ENCODE data around the gene GLP1R. TPM values are rescaled to one million over a fixed set of nuclear protein-coding genes. Genes with fewer than 3 reads are reported as not detected.
A peak's percentile ranks its signal among the peaks of the same experiment; 100 is the strongest.

The GLP1R gene
- total RNA-seq, 2 experiments from 2014 or later = 0.70 to 0.94 TPM

DNA sequence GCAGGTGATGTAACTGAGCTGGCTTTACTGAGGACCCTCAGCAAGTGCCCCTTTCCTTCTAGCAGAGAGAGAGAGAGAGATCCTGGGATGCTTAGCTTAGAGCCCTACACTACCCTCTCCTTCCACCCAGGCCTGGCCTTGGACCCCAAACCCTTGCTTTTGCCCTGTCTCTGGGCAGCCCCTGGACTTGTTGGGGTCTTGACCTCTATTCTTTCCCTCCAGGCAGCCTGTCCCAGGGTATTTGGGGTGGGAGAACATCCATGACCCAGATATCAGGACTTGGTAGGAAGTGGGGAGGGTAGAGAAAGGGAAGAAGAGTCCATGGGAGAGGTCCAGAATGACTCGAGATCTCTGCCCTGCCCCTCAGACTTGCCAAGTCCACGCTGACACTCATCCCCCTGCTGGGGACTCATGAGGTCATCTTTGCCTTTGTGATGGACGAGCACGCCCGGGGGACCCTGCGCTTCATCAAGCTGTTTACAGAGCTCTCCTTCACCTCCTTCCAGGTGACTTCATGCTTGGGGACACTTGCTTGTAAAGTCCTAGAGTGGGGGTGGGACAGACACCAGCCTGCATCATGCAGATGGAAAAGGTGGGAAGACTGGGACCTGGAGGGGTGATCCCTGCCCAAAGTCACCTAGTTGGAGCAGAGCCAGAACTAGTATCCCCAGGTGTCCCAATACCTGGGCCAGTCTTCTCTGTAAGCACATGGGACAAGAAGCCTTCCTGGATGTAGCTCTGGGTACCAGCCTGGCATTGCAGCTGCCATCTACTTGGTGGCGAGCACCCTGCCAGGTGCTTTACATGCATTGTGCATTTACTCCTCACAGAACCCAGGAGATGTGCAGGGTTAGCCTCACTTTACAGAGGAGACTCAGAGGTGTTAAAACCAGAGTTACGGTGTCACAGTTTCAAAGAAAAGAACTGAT is 30.9 kb downstream of the GLP1R start:
- Mint-ChIP-seq H3K9me3 (ENCODE audit: low read depth) (no peaks in the 10 kb centered on the region), H3K27me3 (peaks cover 4% of the 10 kb centered on the region), H3K27ac (no peak overlapping the region), H3K4me1 (peaks cover 6% of the 10 kb centered on the region), H3K36me3 (ENCODE audit: low read depth) (no peaks in the 10 kb centered on the region), H3K4me3 (no peak overlapping the region)
- CTCF ChIA-PET = interaction anchor here (0.6 to 1.5 kb wide), 2 partner anchors 13 to 83 kb away, joined by 3 read pairs; no protein-coding TSS in a partner anchor
- no peak for ATAC-seq
- intact Hi-C loops (cut with DNase I, micrococcal nuclease) = no loop called here
- POLR2A ChIA-PET = no interaction called here
- no peak for DNase-seq

DNA sequence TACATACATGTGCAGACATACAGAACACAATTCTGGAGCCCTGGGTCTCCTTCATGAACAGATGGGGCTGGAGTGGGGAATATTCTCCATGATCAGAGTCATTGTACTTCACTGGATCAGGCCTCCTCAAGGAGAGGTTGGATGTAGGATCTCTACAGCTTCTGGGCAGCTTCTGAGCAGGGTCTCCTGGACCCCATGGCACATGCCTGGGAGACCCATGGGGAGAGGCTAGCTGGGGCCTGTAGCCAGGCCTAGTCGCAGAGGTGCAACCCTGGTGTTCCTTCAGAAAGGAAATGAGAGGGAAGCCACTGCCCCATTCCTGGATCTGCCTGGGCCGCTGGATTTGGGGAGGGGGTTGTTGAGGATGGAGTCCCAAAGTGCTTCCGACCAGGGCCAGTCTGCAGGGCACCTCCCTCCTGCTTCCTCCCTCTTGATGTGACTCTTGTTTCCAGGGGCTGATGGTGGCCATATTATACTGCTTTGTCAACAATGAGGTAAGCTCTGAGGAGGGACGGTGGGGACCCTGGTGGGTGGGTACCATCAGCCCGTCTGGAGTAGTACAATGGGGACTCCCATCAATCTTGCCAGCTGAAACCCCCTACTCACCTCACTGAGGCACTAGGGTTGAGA is 31.8 kb downstream of the GLP1R start:
- Mint-ChIP-seq H3K4me3 (no peak overlapping the region), H3K4me1 (peaks cover 6% of the 10 kb centered on the region), H3K36me3 (ENCODE audit: low read depth) (no peaks in the 10 kb centered on the region), H3K27ac (no peak overlapping the region), H3K9me3 (ENCODE audit: low read depth) (no peaks in the 10 kb centered on the region), H3K27me3 (peaks cover 7% of the 10 kb centered on the region)
- POLR2A ChIA-PET = no interaction called here
- ATAC-seq (no peak), DNase-seq (no peak)
- CTCF ChIA-PET = interaction anchor here (0.6 kb wide), 2 partner anchors 14 to 337 kb away, joined by 3 to 4 read pairs; no protein-coding TSS in a partner anchor
- intact Hi-C loops (cut with DNase I, micrococcal nuclease) = no loop called here

DNA sequence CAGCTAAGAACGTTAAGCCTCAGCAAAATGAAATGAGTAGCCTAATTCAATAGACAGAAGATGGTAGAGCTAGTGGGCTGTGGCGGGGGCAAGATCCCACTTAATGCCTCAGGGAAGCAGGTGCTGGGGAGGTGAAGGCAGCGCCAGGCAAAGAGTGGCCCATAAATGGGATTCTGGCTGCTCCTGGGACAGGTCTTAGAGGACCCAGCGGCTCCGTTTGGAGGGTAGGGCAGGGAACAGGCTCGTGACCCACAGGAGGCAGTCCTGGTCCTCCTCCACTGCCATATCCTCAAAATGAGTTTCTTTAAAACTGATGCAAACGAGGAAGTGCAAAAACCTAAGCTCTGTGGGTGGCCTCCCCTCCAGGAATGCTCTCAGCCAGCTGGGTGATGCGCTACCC is 33.7 kb downstream of the GLP1R start:
- DNase-seq = no peak
- ChIA-PET CTCF (interaction anchor here (2.0 kb wide), 1 partner anchor 20 kb away, joined by 5 read pairs; no protein-coding TSS in a partner anchor), POLR2A (no interaction called here)
- H3K9me3 Mint-ChIP-seq (ENCODE audit: low read depth) = no peaks in the 10 kb centered on the region
- H3K4me1 Mint-ChIP-seq = peaks cover 5% of the 10 kb centered on the region
- no peaks in the 10 kb centered on the region for H3K36me3 Mint-ChIP-seq (ENCODE audit: low read depth)
- H3K4me3 Mint-ChIP-seq = no peak overlapping the region
- H3K27me3 Mint-ChIP-seq = peaks cover 13% of the 10 kb centered on the region
- no peak for ATAC-seq
- no peak overlapping the region for H3K27ac Mint-ChIP-seq
- intact Hi-C loops (cut with DNase I, micrococcal nuclease) = no loop called here

- H3K36me3 Mint-ChIP-seq (ENCODE audit: low read depth) = no peaks in the 10 kb centered on the region
- no peak overlapping the region for H3K4me3 Mint-ChIP-seq
- H3K27ac Mint-ChIP-seq = no peak overlapping the region
- peak; percentile 46 for DNase-seq
- ATAC-seq = peak; percentile 48
- peaks cover 19% of the 10 kb centered on the region for H3K27me3 Mint-ChIP-seq
- intact Hi-C loops (cut with DNase I, micrococcal nuclease) = no loop called here
- H3K9me3 Mint-ChIP-seq (ENCODE audit: low read depth) = no peaks in the 10 kb centered on the region
- POLR2A ChIA-PET = no interaction called here
- H3K4me1 Mint-ChIP-seq = peaks cover 5% of the 10 kb centered on the region
- CTCF ChIA-PET = interaction anchor here (2.0 kb wide), 1 partner anchor 19 kb away, joined by 5 read pairs; no protein-coding TSS in a partner anchor
Measured at GRCh38 chr6:39083231-39083634, 34.7 kb downstream of the GLP1R start.

DNA sequence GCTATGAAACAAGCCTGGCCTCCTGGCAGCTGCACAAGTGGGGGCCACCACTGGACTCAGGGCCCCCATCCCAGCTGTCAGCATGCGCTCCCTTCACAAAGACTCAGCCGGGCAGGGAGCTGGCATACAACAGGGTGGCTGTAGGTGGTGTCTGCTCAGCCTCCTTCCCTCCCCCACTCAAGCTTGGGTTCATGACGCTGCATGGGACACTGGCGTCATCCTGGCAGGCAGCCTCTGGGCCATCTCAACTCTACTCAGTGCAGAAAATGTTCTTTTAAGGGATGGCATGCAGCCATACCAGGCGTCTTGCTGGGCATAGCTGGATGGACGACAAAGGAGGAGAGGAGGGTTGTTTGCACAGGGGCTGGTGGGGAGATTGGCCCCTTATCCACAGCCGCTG is 35.9 kb downstream of the GLP1R start:
- Mint-ChIP-seq H3K4me1 (peaks cover 5% of the 10 kb centered on the region), H3K36me3 (ENCODE audit: low read depth) (no peaks in the 10 kb centered on the region), H3K4me3 (no peak overlapping the region), H3K27me3 (peaks cover 24% of the 10 kb centered on the region), H3K9me3 (ENCODE audit: low read depth) (no peaks in the 10 kb centered on the region), H3K27ac (no peak overlapping the region)
- intact Hi-C loops (cut with DNase I, micrococcal nuclease) = no loop called here
- ATAC-seq (no peak), DNase-seq (no peak)
- POLR2A ChIA-PET = no interaction called here
- CTCF ChIA-PET = interaction anchor here (0.6 to 2.0 kb wide), 4 partner anchors 16 to 549 kb away, joined by 3 to 5 read pairs (median 3); no protein-coding TSS in a partner anchor

DNA sequence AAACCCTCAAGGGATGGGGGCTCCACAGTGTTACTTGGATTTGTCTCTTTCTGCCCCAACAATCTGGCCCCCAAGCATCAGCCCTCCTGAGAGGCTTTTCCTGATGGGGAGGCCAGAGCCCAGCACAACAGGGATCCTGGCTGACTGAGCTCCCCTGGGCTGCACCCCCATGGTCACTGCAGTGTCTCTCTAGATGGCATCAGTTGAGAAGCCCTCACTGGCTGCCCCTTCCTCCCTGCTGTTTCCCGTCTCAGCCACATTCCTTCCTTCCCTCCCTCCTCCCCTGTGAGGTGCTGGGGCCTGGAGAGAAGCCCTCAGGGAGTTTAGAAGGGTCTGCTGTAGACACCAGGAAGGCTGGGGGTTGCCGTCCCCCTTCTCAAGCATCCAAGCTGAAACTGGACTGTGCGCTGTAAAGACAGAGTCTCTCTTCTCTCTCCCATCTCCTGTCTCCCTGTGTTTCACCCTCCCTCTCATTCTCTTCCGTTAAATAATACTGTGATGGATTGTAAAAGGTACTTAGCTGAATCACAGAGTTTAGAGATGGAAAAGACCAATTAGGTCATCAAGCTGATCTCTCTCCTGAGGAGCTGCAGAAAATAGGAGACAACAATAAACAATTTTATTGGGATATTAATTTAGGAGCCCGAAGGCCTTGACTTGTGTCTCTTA is 36.7 kb downstream of the GLP1R start:
- ChIA-PET CTCF (interaction anchor here (1.0 kb wide), 1 partner anchor 16 kb away, joined by 3 read pairs; no protein-coding TSS in a partner anchor), POLR2A (interaction anchor here (0.6 kb wide), 1 partner anchor 466 kb away, joined by 4 read pairs; no protein-coding TSS in a partner anchor)
- DNase-seq (no peak), ATAC-seq (no peak)
- Mint-ChIP-seq H3K27ac (no peak overlapping the region), H3K4me1 (peaks cover 5% of the 10 kb centered on the region), H3K4me3 (no peak overlapping the region), H3K36me3 (ENCODE audit: low read depth) (no peaks in the 10 kb centered on the region), H3K27me3 (peaks cover 29% of the 10 kb centered on the region), H3K9me3 (ENCODE audit: low read depth) (no peaks in the 10 kb centered on the region)
- intact Hi-C loops (cut with DNase I, micrococcal nuclease) = no loop called here

GRCh38 chr6:39086294-39086693 is 37.7 kb downstream of the GLP1R start:
- Mint-ChIP-seq H3K27ac (no peak overlapping the region), H3K9me3 (ENCODE audit: low read depth) (no peaks in the 10 kb centered on the region), H3K27me3 (peaks cover 36% of the 10 kb centered on the region), H3K4me1 (peaks cover 5% of the 10 kb centered on the region), H3K36me3 (ENCODE audit: low read depth) (no peaks in the 10 kb centered on the region), H3K4me3 (no peak overlapping the region)
- DNase-seq (peak; percentile 64), ATAC-seq (peak; percentile 87)
- intact Hi-C loops (cut with DNase I, micrococcal nuclease) = no loop called here
- ChIA-PET CTCF (interaction anchor here (0.9 kb wide), 1 partner anchor 113 kb away, joined by 3 read pairs; no protein-coding TSS in a partner anchor), POLR2A (no interaction called here)

- Mint-ChIP-seq H3K4me3 (no peak overlapping the region), H3K27ac (no peak overlapping the region), H3K36me3 (ENCODE audit: low read depth) (no peaks in the 10 kb centered on the region), H3K27me3 (peaks cover 37% of the 10 kb centered on the region), H3K4me1 (peaks cover 5% of the 10 kb centered on the region), H3K9me3 (ENCODE audit: low read depth) (no peaks in the 10 kb centered on the region)
- intact Hi-C loops (cut with DNase I, micrococcal nuclease) = no loop called here
- ATAC-seq (peak; percentile 9), DNase-seq (no peak)
- POLR2A ChIA-PET = no interaction called here
- CTCF ChIA-PET = interaction anchor here (0.7 to 0.9 kb wide), 2 partner anchors 85 to 114 kb away, joined by 3 to 4 read pairs; no protein-coding TSS in a partner anchor
Measured at GRCh38 chr6:39086711-39087110, 38.1 kb downstream of the GLP1R start.

GRCh38 chr6:39087197-39087596 is 38.6 kb downstream of the GLP1R start:
- Mint-ChIP-seq H3K36me3 (ENCODE audit: low read depth) (no peaks in the 10 kb centered on the region), H3K4me3 (no peak overlapping the region), H3K9me3 (ENCODE audit: low read depth) (no peaks in the 10 kb centered on the region), H3K27me3 (peaks cover 40% of the 10 kb centered on the region), H3K27ac (no peak overlapping the region), H3K4me1 (peaks cover 5% of the 10 kb centered on the region)
- ChIA-PET CTCF (interaction anchor here (0.7 to 1.5 kb wide), 3 partner anchors 13 to 85 kb away, joined by 3 to 8 read pairs (median 4); no protein-coding TSS in a partner anchor), POLR2A (no interaction called here)
- DNase-seq (no peak), ATAC-seq (no peak)
- intact Hi-C loops (cut with DNase I, micrococcal nuclease) = no loop called here

GRCh38 chr6:39088331-39088730 is 39.8 kb downstream of the GLP1R start:
- Mint-ChIP-seq H3K27ac (no peak overlapping the region), H3K4me3 (no peak overlapping the region), H3K27me3 (peaks cover 40% of the 10 kb centered on the region), H3K4me1 (peaks cover 5% of the 10 kb centered on the region), H3K9me3 (ENCODE audit: low read depth) (no peaks in the 10 kb centered on the region), H3K36me3 (ENCODE audit: low read depth) (no peaks in the 10 kb centered on the region)
- CTCF ChIA-PET = interaction anchor here (0.8 to 2.3 kb wide), 9 partner anchors 14 to 221 kb away, joined by 3 to 10 read pairs (median 4); no protein-coding TSS in a partner anchor
- DNase-seq (peak; percentile 41), ATAC-seq (peak; percentile 34)
- intact Hi-C loops (cut with DNase I, micrococcal nuclease) = no loop called here
- POLR2A ChIA-PET = no interaction called here

GRCh38 chr6:39090036-39090435 is 41.5 kb downstream of the GLP1R start:
- no peaks in the 10 kb centered on the region for H3K36me3 Mint-ChIP-seq (ENCODE audit: low read depth)
- peaks cover 35% of the 10 kb centered on the region for H3K27me3 Mint-ChIP-seq
- no peak overlapping the region for H3K27ac Mint-ChIP-seq
- no peaks in the 10 kb centered on the region for H3K9me3 Mint-ChIP-seq (ENCODE audit: low read depth)
- DNase-seq (no peak), ATAC-seq (no peak)
- intact Hi-C loops (cut with DNase I, micrococcal nuclease) = no loop called here
- peaks cover 5% of the 10 kb centered on the region for H3K4me1 Mint-ChIP-seq
- H3K4me3 Mint-ChIP-seq = no peak overlapping the region
- CTCF ChIA-PET = no interaction called here
- POLR2A ChIA-PET = no interaction called here

Measured in activated CD4-positive, alpha-beta T cell treated with anti-CD3 and anti-CD28 coated beads for 36 hours (primary cell).